GM21576 (cell line): Measurements from ENCODE around the gene BAIAP2L1.

Experiments
- ATAC-seq: cut with Tn5 transposase; IDR thresholded peaks from one replicate; pipeline ENCODE4 v1.9.1; 2021; ENCODE audit warnings: mild to moderate bottlenecking, moderate library complexity; ENCODE audit not compliant: unreplicated experiment

BAIAP2L1 gene

GRCh38 chr7:98281757-98282606 is 118.9 kb downstream of the BAIAP2L1 start:
- ATAC-seq, result peak; percentile 20

- peak; percentile 79 for ATAC-seq
Measured at GRCh38 chr7:98280791-98281756, 119.8 kb downstream of the BAIAP2L1 start, which contains the start of gene BRI3. Gene BRI3 (plus strand): TSS chr7:98281686. CDS start chr7:98281796, 110 bp downstream.

- no peak for ATAC-seq
Measured at GRCh38 chr7:98280296-98280695, 120.6 kb downstream of the BAIAP2L1 start.

- no peak for ATAC-seq
Measured at GRCh38 chr7:98278936-98279335, 122.0 kb downstream of the BAIAP2L1 start.

GRCh38 chr7:98278408-98278807 is 122.5 kb downstream of the BAIAP2L1 start:
- no peak for ATAC-seq

- no peak for ATAC-seq
Measured at GRCh38 chr7:98276241-98276761, 124.6 kb downstream of the BAIAP2L1 start.

- ATAC-seq, result no peak
Measured at GRCh38 chr7:98267303-98267702, 133.6 kb downstream of the BAIAP2L1 start.

GRCh38 chr7:98266840-98267239 is 134.1 kb downstream of the BAIAP2L1 start:
- ATAC-seq, result no peak

GRCh38 chr7:98265841-98266271 is 135.0 kb downstream of the BAIAP2L1 start:
- no peak for ATAC-seq

- ATAC-seq, result no peak
Measured at GRCh38 chr7:98257701-98258100, 143.2 kb downstream of the BAIAP2L1 start.

GRCh38 chr7:98256431-98256830 is 144.5 kb downstream of the BAIAP2L1 start:
- no peak for ATAC-seq

- ATAC-seq, result no peak
Measured at GRCh38 chr7:98254951-98255610, 145.8 kb downstream of the BAIAP2L1 start.

GRCh38 chr7:98254516-98254915 is 146.4 kb downstream of the BAIAP2L1 start:
- ATAC-seq, result no peak

GRCh38 chr7:98252425-98253054 is 148.3 kb downstream of the BAIAP2L1 start:
- no peak for ATAC-seq

GRCh38 chr7:98251601-98252424 is 149.1 kb downstream of the BAIAP2L1 start, which contains the start of gene TECPR1:
Gene TECPR1 (minus strand): TSS chr7:98252232. CDS start chr7:98246146, 6,086 bp downstream.
- ATAC-seq, result peak; percentile 95

- peak; percentile 35 for ATAC-seq
Measured at GRCh38 chr7:98251231-98251600, 149.7 kb downstream of the BAIAP2L1 start.

GRCh38 chr7:98250789-98251188 is 150.1 kb downstream of the BAIAP2L1 start:
- no peak for ATAC-seq

- no peak for ATAC-seq
Measured at GRCh38 chr7:98249106-98249505, 151.8 kb downstream of the BAIAP2L1 start.

GRCh38 chr7:98248156-98248555 is 152.7 kb downstream of the BAIAP2L1 start:
- ATAC-seq, result no peak
